ENCODE data around the gene PXN.
A peak's percentile ranks its signal among the peaks of the same experiment; 100 is the strongest.

The PXN gene

DNA sequence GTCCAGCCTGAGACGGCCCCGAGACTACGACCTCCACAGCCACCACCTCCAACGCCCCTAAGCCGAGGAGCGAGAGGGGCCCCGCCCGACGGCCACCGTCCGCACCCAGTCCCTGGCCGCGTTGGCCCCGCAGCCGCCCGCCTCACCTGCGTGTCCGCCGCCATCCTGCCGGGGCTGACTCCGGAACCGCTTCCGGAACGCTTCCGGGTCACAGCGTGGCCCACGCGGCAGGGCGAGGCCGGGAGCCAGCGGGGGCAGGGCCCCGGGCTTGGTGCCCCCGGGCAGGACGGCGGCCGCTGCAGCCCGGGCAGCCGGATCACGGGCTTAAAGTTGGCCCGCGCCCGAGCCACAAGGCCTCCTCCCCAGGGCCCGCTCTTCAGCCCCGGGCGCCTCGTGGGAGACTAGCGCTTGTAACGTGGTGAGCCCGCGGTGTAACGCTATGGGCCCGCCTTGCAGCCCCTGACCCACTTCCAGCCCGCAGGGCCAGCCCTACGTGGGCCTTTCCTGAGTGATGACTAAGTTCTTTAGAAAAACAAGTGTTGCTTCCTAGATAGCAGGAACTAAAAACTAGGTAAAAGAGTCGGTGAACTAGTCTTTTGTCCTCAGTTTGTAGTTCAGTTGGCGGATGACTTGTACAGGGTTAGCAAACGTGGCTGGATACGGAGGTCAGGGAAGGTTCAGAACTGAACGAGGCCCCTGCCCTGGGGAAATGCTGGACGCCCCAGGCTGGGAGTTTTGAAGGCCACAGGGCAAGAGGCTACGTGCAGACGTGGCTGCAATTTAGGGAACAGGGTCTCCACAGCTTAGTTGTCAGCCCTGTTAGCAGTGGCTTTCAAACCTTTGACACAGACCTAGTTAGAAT, 70.8 kb downstream of the PXN start, which contains the start of gene GCN1 (continued):
- TF ChIP-seq, protein P1, sequence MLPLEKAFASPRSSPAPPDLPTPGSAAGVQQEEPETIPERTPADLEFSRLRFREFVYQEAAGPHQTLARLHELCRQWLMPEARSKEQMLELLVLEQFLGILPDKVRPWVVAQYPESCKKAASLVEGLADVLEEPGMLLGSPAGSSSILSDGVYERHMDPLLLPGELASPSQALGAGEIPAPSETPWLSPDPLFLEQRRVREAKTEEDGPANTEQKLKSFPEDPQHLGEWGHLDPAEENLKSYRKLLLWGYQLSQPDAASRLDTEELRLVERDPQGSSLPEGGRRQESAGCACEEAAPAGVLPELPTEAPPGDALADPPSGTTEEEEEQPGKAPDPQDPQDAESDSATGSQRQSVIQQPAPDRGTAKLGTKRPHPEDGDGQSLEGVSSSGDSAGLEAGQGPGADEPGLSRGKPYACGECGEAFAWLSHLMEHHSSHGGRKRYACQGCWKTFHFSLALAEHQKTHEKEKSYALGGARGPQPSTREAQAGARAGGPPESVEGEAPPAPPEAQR (tag by site-specific recombination; IDR thresholded peaks at IDR 0.05): no peak
- TF ChIP-seq ZNF350 (tag by site-specific recombination; IDR thresholded peaks at IDR 0.05) (no peak), ZNF138 (tag by site-specific recombination; IDR thresholded peaks at IDR 0.05; ENCODE audit: borderline replicate concordance) (no peak), ZNF214 (tag by site-specific recombination; IDR thresholded peaks at IDR 0.05; ENCODE audit: borderline replicate concordance) (no peak), ZBTB48 (tag by site-specific recombination; IDR thresholded peaks at IDR 0.05) (0 out of 2 replicates have a peak, but pooled peaks have one; percentile 17), ZNF354C (tag by site-specific recombination; IDR thresholded peaks at IDR 0.05; ENCODE audit: borderline replicate concordance, low read depth) (no peak), ZNF514 (tag by site-specific recombination; IDR thresholded peaks at IDR 0.05) (no peak), SP2 (tag by site-specific recombination; IDR thresholded peaks at IDR 0.05) (peak; percentile 66), ZNF266 (tag by site-specific recombination; IDR thresholded peaks at IDR 0.05; ENCODE audit: low read depth) (no peak), ZBTB49 (tag by site-specific recombination; IDR thresholded peaks at IDR 0.05; ENCODE audit: low read depth) (no peak), ZFP37 (tag by site-specific recombination; IDR thresholded peaks at IDR 0.05) (peak; percentile 69; the same call in 1 of the 2 replicates), YY1 (tag by site-specific recombination; IDR thresholded peaks at IDR 0.05) (peak; percentile 93), ZNF174 (tag by site-specific recombination; IDR thresholded peaks at IDR 0.05) (no peak), ZNF626 (tag by site-specific recombination; IDR thresholded peaks at IDR 0.05) (no peak), ZNF677 (tag by site-specific recombination; IDR thresholded peaks at IDR 0.05) (0 out of 2 replicates have a peak, but pooled peaks have one; percentile 39), EGR2 (tag by site-specific recombination; IDR thresholded peaks at IDR 0.05; ENCODE audit: low read depth) (peak; percentile 41; the same call in 1 of the 2 replicates), ZNF311 (tag by site-specific recombination; IDR thresholded peaks at IDR 0.05; ENCODE audit: borderline replicate concordance) (no peak), ZNF585B (tag by site-specific recombination; IDR thresholded peaks at IDR 0.05) (no peak), REST (tag by site-specific recombination; IDR thresholded peaks at IDR 0.05) (no peak), KLF17 (tag by site-specific recombination; IDR thresholded peaks at IDR 0.05) (peak; percentile 28)
- TF ChIP-seq, protein P2, sequence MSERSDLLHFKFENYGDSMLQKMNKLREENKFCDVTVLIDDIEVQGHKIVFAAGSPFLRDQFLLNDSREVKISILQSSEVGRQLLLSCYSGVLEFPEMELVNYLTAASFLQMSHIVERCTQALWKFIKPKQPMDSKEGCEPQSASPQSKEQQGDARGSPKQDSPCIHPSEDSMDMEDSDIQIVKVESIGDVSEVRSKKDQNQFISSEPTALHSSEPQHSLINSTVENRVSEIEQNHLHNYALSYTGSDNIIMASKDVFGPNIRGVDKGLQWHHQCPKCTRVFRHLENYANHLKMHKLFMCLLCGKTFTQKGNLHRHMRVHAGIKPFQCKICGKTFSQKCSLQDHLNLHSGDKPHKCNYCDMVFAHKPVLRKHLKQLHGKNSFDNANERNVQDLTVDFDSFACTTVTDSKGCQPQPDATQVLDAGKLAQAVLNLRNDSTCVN (tag by site-specific recombination; optimal IDR thresholded peaks at IDR 0.05): peak; percentile 68
- TF ChIP-seq, protein P3, sequence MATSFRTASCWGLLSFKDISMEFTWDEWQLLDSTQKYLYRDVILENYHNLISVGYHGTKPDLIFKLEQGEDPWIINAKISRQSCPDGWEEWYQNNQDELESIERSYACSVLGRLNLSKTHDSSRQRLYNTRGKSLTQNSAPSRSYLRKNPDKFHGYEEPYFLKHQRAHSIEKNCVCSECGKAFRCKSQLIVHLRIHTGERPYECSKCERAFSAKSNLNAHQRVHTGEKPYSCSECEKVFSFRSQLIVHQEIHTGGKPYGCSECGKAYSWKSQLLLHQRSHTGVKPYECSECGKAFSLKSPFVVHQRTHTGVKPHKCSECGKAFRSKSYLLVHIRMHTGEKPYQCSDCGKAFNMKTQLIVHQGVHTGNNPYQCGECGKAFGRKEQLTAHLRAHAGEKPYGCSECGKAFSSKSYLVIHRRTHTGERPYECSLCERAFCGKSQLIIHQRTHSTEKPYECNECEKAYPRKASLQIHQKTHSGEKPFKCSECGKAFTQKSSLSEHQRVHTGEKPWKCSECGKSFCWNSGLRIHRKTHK (tag by site-specific recombination; IDR thresholded peaks at IDR 0.05): no peak
- TF ChIP-seq, protein P4, sequence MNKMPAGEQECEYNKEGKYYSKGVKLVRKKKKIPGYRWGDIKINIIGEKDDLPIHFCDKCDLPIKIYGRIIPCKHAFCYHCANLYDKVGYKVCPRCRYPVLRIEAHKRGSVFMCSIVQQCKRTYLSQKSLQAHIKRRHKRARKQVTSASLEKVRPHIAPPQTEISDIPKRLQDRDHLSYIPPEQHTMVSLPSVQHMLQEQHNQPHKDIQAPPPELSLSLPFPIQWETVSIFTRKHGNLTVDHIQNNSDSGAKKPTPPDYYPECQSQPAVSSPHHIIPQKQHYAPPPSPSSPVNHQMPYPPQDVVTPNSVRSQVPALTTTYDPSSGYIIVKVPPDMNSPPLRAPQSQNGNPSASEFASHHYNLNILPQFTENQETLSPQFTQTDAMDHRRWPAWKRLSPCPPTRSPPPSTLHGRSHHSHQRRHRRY (tag by site-specific recombination; IDR thresholded peaks at IDR 0.05): no peak
- TF ChIP-seq, protein P5, sequence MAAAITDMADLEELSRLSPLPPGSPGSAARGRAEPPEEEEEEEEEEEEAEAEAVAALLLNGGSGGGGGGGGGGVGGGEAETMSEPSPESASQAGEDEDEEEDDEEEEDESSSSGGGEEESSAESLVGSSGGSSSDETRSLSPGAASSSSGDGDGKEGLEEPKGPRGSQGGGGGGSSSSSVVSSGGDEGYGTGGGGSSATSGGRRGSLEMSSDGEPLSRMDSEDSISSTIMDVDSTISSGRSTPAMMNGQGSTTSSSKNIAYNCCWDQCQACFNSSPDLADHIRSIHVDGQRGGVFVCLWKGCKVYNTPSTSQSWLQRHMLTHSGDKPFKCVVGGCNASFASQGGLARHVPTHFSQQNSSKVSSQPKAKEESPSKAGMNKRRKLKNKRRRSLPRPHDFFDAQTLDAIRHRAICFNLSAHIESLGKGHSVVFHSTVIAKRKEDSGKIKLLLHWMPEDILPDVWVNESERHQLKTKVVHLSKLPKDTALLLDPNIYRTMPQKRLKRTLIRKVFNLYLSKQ (tag by site-specific recombination; IDR thresholded peaks at IDR 0.05; ENCODE audit: borderline replicate concordance): no peak

Measured in HEK293 (cell line).